Superior temporal gyrus (tissue), 1 donor: ENCODE measurements around the gene RDH12.

Experiments
- DNase-seq: peaks from one replicate; pipeline ENCODE4 v3.0.0-alpha.2; 2016; ENCODE audit errors: extremely low spot score

Gene RDH12

GRCh38 chr14:67748312-67748711 is 46.6 kb downstream of the RDH12 start:
- no peak for DNase-seq

- DNase-seq: peak; percentile 62
Observed at GRCh38 chr14:67749341-67750084, 47.8 kb downstream of the RDH12 start.

GRCh38 chr14:67756496-67756895 is 54.8 kb downstream of the RDH12 start:
- DNase-seq: no peak

- DNase-seq: no peak
Observed at GRCh38 chr14:67757175-67757574, 55.5 kb downstream of the RDH12 start.

- DNase-seq: no peak
Observed at GRCh38 chr14:67759916-67760315, 58.2 kb downstream of the RDH12 start.

GRCh38 chr14:67762051-67762450 is 60.4 kb downstream of the RDH12 start:
- no peak for DNase-seq

- no peak for DNase-seq
Observed at GRCh38 chr14:67763158-67763822, 61.6 kb downstream of the RDH12 start.

GRCh38 chr14:67764496-67764895 is 62.8 kb downstream of the RDH12 start:
- DNase-seq: no peak

GRCh38 chr14:67765192-67765834 is 63.6 kb downstream of the RDH12 start:
- DNase-seq: no peak

GRCh38 chr14:67766035-67766680 is 64.5 kb downstream of the RDH12 start:
- DNase-seq: peak; percentile 17

GRCh38 chr14:67768219-67768618 is 66.5 kb downstream of the RDH12 start:
- DNase-seq: no peak

GRCh38 chr14:67773844-67774377 is 72.2 kb downstream of the RDH12 start:
- no peak for DNase-seq

- no peak for DNase-seq
Observed at GRCh38 chr14:67776653-67777322, 75.1 kb downstream of the RDH12 start.

GRCh38 chr14:67778792-67779191 is 77.1 kb downstream of the RDH12 start:
- no peak for DNase-seq

- no peak for DNase-seq
Observed at GRCh38 chr14:67782090-67782489, 80.4 kb downstream of the RDH12 start.
